GM18520 (cell line): ENCODE data around the gene MRPL19.
A peak's percentile ranks its signal among the peaks of the same experiment; 100 is the strongest.
"Not testable (repeated sequence)": the region's sequence is repeated elsewhere in the genome, so short reads cannot be mapped to it uniquely, and the experiment has no call there.

Source experiments
- ATAC-seq: cut with Tn5 transposase; IDR thresholded peaks from one replicate; pipeline ENCODE4 v1.9.1; 2021; ENCODE audit not compliant: unreplicated experiment

MRPL19 gene

GRCh38 chr2:75657798-75658197 is 11.2 kb downstream of the MRPL19 start:
- ATAC-seq: no peak

- ATAC-seq: no peak
Measured at GRCh38 chr2:75666911-75667310, 20.3 kb downstream of the MRPL19 start.

GRCh38 chr2:75667884-75668283 is 21.3 kb downstream of the MRPL19 start:
- no peak for ATAC-seq

GRCh38 chr2:75675423-75675822 is 28.8 kb downstream of the MRPL19 start:
- ATAC-seq: not testable (repeated sequence)

GRCh38 chr2:75675908-75676307 is 29.3 kb downstream of the MRPL19 start:
- no peak for ATAC-seq

- ATAC-seq: no peak
Measured at GRCh38 chr2:75676464-75676863, 29.9 kb downstream of the MRPL19 start.

- no peak for ATAC-seq
Measured at GRCh38 chr2:75679556-75679955, 33.0 kb downstream of the MRPL19 start.

GRCh38 chr2:75680402-75680801 is 33.8 kb downstream of the MRPL19 start:
- no peak for ATAC-seq

GRCh38 chr2:75683430-75683829 is 36.8 kb downstream of the MRPL19 start:
- ATAC-seq: not testable (repeated sequence)

GRCh38 chr2:75688196-75688595 is 41.6 kb downstream of the MRPL19 start:
- ATAC-seq: no peak

- no peak for ATAC-seq
Measured at GRCh38 chr2:75698918-75699317, 52.3 kb downstream of the MRPL19 start.

- no peak for ATAC-seq
Measured at GRCh38 chr2:75702593-75702992, 56.0 kb downstream of the MRPL19 start.

- ATAC-seq: no peak
Measured at GRCh38 chr2:75703589-75704287, 57.2 kb downstream of the MRPL19 start.

GRCh38 chr2:75705921-75706320 is 59.3 kb downstream of the MRPL19 start:
- ATAC-seq: no peak

GRCh38 chr2:75707901-75708300 is 61.3 kb downstream of the MRPL19 start:
- no peak for ATAC-seq

- ATAC-seq: no peak
Measured at GRCh38 chr2:75709297-75709696, 62.7 kb downstream of the MRPL19 start.

GRCh38 chr2:75710220-75710576 is 63.6 kb downstream of the MRPL19 start:
- no peak for ATAC-seq

GRCh38 chr2:75710577-75711253 is 64.1 kb downstream of the MRPL19 start, which contains the start of gene GCFC2:
Gene GCFC2 (minus strand): TSS chr2:75710915. CDS start chr2:75710855, 60 bp downstream.
- ATAC-seq: peak; percentile 86

- not testable (repeated sequence) for ATAC-seq
Measured at GRCh38 chr2:75711590-75711989, 65.0 kb downstream of the MRPL19 start.

- no peak for ATAC-seq
Measured at GRCh38 chr2:75716406-75716805, 69.8 kb downstream of the MRPL19 start.

GRCh38 chr2:75719616-75720015 is 73.0 kb downstream of the MRPL19 start:
- no peak for ATAC-seq

- ATAC-seq: no peak
Measured at GRCh38 chr2:75720525-75720924, 73.9 kb downstream of the MRPL19 start.

- ATAC-seq: no peak
Measured at GRCh38 chr2:75722687-75723086, 76.1 kb downstream of the MRPL19 start.
